GM06990 (cell line): ENCODE results near the gene SLCO3A1.

Experiments used
- DNase-seq: peaks from one replicate; pipeline ENCODE4 v3.0.0-alpha.2; 2011; ENCODE audit not compliant: insufficient read length; ENCODE audit errors: extremely low read depth
- H3K27me3 ChIP-seq: replicated peaks from 2 replicates; pipeline ENCODE4 v1.6.0; 2011; ENCODE audit warnings: low read length; ENCODE audit not compliant: control insufficient read depth, insufficient read depth
- H3K36me3 ChIP-seq: 2 replicates; pipeline ENCODE4 v1.5.1; 2011; ENCODE audit warnings: low read length; ENCODE audit not compliant: control insufficient read depth, insufficient read depth
- H3K4me3 ChIP-seq: replicated peaks from 2 replicates; pipeline ENCODE4 v1.5.1; 2011; ENCODE audit warnings: low read depth, mild to moderate bottlenecking, control low read depth, low read length
- CTCF ChIP-seq: IDR thresholded peaks from 2 replicates; pipeline ENCODE4 v1.5.1; 2011; ENCODE audit warnings: low read length, control low read depth, mild to moderate bottlenecking, inconsistent platforms; ENCODE audit not compliant: insufficient read depth, poor library complexity, severe bottlenecking

The SLCO3A1 gene

GRCh38 chr15:91878319-91878870 lies 24.9 kb downstream of the SLCO3A1 start:
- Histone ChIP-seq H3K4me3 (no peak overlapping the region), H3K36me3 (no peaks in the 10 kb centered on the region), H3K27me3 (no peaks in the 10 kb centered on the region; the same call in none of the 2 replicates)
- no peak for TF ChIP-seq CTCF
- no peak for DNase-seq

- no peak for TF ChIP-seq CTCF
- Histone ChIP-seq H3K36me3 (no peaks in the 10 kb centered on the region), H3K4me3 (no peak overlapping the region), H3K27me3 (no peaks in the 10 kb centered on the region; the same call in none of the 2 replicates)
- no peak for DNase-seq
Measured at GRCh38 chr15:91879158-91879557, 25.6 kb downstream of the SLCO3A1 start.

- H3K4me3 ChIP-seq: no peak overlapping the region
- DNase-seq: no peak
- no peak for TF ChIP-seq CTCF
- no peaks in the 10 kb centered on the region for H3K36me3 ChIP-seq
- H3K27me3 ChIP-seq: no peaks in the 10 kb centered on the region; the same call in none of the 2 replicates
Measured at GRCh38 chr15:91880373-91880772, 26.9 kb downstream of the SLCO3A1 start.

- Histone ChIP-seq H3K27me3 (no peaks in the 10 kb centered on the region; the same call in 1 of the 2 replicates), H3K36me3 (no peaks in the 10 kb centered on the region), H3K4me3 (no peak overlapping the region)
- no peak for TF ChIP-seq CTCF
- DNase-seq: no peak
Measured at GRCh38 chr15:91881569-91882297, 28.2 kb downstream of the SLCO3A1 start.

GRCh38 chr15:91882858-91883586 lies 29.5 kb downstream of the SLCO3A1 start:
- DNase-seq: no peak
- no peaks in the 10 kb centered on the region; the same call in 1 of the 2 replicates for H3K27me3 ChIP-seq
- H3K36me3 ChIP-seq: no peaks in the 10 kb centered on the region
- H3K4me3 ChIP-seq: no peak overlapping the region
- TF ChIP-seq CTCF: no peak
